Heart left ventricle (tissue), 16 donors: ENCODE measurements around the gene COL11A2. TPM values are rescaled to one million over a fixed set of nuclear protein-coding genes. Genes with fewer than 3 reads are reported as not detected.
A peak's percentile ranks its signal among the peaks of the same experiment; 100 is the strongest.

Experiments used
- ATAC-seq, 4 donors: fragments of 200-7000 bp; cut with Tn5 transposase; one replicate each; pipeline ENCODE4 v1.9.1; 2020 to 2022; ENCODE audit warnings: moderate library complexity in 4 of 4, mild to moderate bottlenecking in 3 of 4, moderate number of reproducible peaks in 1 of 4
- DNase-seq, 5 donors: peaks; one replicate each; pipeline ENCODE4 v3.0.0-alpha.2; 2020
- H3K27ac ChIP-seq, 12 donors: fragments of 200-600 bp; sonication (generic) in 4 of 12; one replicate each; pipeline versions ENCODE4 v1.5.0 to v1.8.0; 2016 to 2022; ENCODE audit warnings: mild to moderate bottlenecking in 2 of 12
- H3K27me3 ChIP-seq, 9 donors: fragments of 200-600 bp; sonication (generic) in 2 of 9; one replicate each; pipeline versions ENCODE4 v1.5.1 to v1.8.0; 2016 to 2022; ENCODE audit warnings: mild to moderate bottlenecking in 3 of 9
- H3K36me3 ChIP-seq, 9 donors: fragments of 200-600 bp; sonication (generic) in 2 of 9; one replicate each; pipeline versions ENCODE4 v1.5.0 to v1.8.0; 2018 to 2022; ENCODE audit warnings: mild to moderate bottlenecking in 2 of 9
- H3K4me1 ChIP-seq, 12 donors: fragments of 200-600 bp; sonication (generic) in 4 of 12; one replicate each; pipeline versions ENCODE4 v1.5.0 to v1.8.0; 2016 to 2022; ENCODE audit warnings: mild to moderate bottlenecking in 3 of 12
- H3K4me3 ChIP-seq, 12 donors: fragments of 200-600 bp; sonication (generic) in 4 of 12; one replicate each; pipeline versions ENCODE4 v1.5.0 to v1.8.0; 2017 to 2022; ENCODE audit warnings: mild to moderate bottlenecking in 9 of 12, moderate library complexity in 4 of 12
- H3K9me3 ChIP-seq, 12 donors: fragments of 200-600 bp; sonication (generic) in 4 of 12; one replicate each; pipeline versions ENCODE4 v1.5.0 to v1.8.0; 2016 to 2022; ENCODE audit warnings: mild to moderate bottlenecking in 1 of 12
- POLR2A ChIP-seq, 2 donors: fragments of 450-650 bp; IDR thresholded peaks; one replicate each; pipeline ENCODE4 v1.6.1; 2017; ENCODE audit warnings: antibody characterized with exemption in 2 of 2, mild to moderate bottlenecking in 2 of 2, moderate library complexity in 2 of 2
- WGBS, 4 donors: extraction: QIAGEN DNeasy Blood & Tissue Kit in 2 of 4; methylation state at CpG; one replicate each; pipeline versions ENCODE4 v1.1.5 to v1.1.7; 2013 to 2018; 5-methylcytosine and 5-hydroxymethylcytosine counted together
- intact Hi-C, 10 donors: fragments of 100-400 bp; cut with DNase I; formaldehyde crosslinking; loops; one replicate each; pipeline versions ENCODE4 v1.11.1 to v1.14.2; 2022
- polyA plus RNA-seq, 2 donors: library from polyadenylated mRNA; stranded (reverse); fragments of 200-250 nt; gene quantifications; one replicate each; pipeline ENCODE4 v1.2.3, GENCODE V29; 2013
- total RNA-seq, 9 donors: library from RNA; depleted of rRNA in 2 of 9; stranded (reverse); fragments of >200 nt in 2 of 9; fragmentation: NEBNext Ultra II Directional in 3 of 9; extraction: Animal tissue kit (Norgen Biotek cat#: 25700) in 3 of 9; gene quantifications; one replicate each; pipeline versions ENCODE4 v1.1.0 to v1.2.4, GENCODE V29; 2016 to 2023
- TF ChIP-seq, protein P1 (sequence below), 12 donors: fragments of 200-600 bp; sonication (generic) in 4 of 12; IDR thresholded peaks; one replicate each; pipeline versions ENCODE4 v1.5.0 to v1.8.0; 2018 to 2022; ENCODE audit warnings: antibody characterized with exemption in 12 of 12, mild to moderate bottlenecking in 5 of 12
- donor health status: ischemic (EF 13 %, LVEDD 7.1; RV severe dilation, severe dysfunction).
- donor health status: healthy with polysubstance abuse.
- donor health status: DM: no; HTN: yes; CAD: no.
- donor health status: DM: no; HTN: no; CAD: no.
- donor health status: ischemic (EF 25% LVEDD 6.9; RV normal size, moderate dysfunction).
- donor health status: ischemic (EF 25% LVEDD 5.7; RV mildly dilated, moderate dysfunction).
- donor health status: healthy.
- donor health status: DM: yes; HTN: yes; CAD: no.
- donor health status: ischemic (EF 35%, LVEDD 5.7; RV mildly dilated, moderate dysfunction).
- donor health status: nonischemic (EF 11% LVEDD 7.7; RV severe dilation, severe dysfunction).
- donor health status: DM: yes; HTN: yes; CAD: no.
- donor health status: PGD.
- donor health status: ischemic (EF 29% LVEDD 5.4; RV normal size, mild dysfunction).
- donor health status: nonischemic (EF 23%, LVEDD 6.1; RV moderate dilation, normal function).

Gene COL11A2
- total and polyA plus RNA-seq, 11 donors, result 0.39 to 4.9 (median 0.93) TPM

DNA sequence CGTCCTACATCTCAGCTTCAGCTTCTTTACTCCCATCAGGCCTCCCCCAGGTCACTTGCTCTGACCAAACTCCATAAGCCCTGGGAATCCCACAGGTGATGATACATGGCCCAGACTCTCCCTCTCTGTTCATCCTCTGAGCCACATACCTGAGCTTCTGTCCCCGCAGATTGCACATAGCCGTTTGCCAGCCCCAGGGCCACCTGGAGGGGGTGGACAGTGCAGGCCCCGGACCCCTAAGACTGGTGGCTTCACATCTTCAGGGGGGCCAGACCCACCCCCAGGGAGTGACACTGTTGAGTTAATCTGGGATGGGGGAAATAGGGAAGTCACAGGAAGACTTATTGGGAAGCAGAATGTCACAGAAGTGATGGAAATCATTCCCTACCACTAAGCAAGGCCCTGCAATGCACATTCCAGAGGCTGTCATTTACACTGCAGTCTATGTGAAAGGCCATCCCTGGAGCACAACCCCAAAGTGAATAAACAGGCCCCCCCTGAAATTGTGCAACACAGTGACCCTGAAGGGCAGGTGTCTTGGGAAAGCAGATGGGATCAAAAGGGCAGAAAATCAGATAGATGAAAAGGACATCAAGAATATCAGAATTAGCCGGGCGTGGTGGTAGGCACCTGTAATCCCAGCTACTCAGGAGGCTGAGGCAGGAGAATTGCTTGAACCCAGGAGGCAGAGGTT is 6.0 kb upstream of the COL11A2 start:
- DNase-seq (no peak), ATAC-seq (no peak)
- Histone ChIP-seq H3K4me3 (no peak overlapping the region), H3K27me3 (no peaks in the 10 kb centered on the region), H3K9me3 (no peaks in the 10 kb centered on the region), H3K36me3 (peaks cover 0 to 66% (median 50%) of the 10 kb centered on the region in 9 donors), H3K4me1 (peaks cover 5 to 71% (median 43%) of the 10 kb centered on the region in 12 donors), H3K27ac (peak overlapping the region in 1 of 12 donors; percentile 2)
- WGBS, 4 donors, result 72 to 83% (median 76%) methylated on average over 4 to 6 of the region's 6 CpGs
- intact Hi-C loops, result loop anchor here in 7 of 10 donors (2.0 to 5.0 kb wide), 3 partner anchors 36 to 38 kb away; no protein-coding TSS in a partner anchor
- no peak for TF ChIP-seq POLR2A (IDR thresholded peaks at IDR 0.05)
- TF ChIP-seq, protein P1, sequence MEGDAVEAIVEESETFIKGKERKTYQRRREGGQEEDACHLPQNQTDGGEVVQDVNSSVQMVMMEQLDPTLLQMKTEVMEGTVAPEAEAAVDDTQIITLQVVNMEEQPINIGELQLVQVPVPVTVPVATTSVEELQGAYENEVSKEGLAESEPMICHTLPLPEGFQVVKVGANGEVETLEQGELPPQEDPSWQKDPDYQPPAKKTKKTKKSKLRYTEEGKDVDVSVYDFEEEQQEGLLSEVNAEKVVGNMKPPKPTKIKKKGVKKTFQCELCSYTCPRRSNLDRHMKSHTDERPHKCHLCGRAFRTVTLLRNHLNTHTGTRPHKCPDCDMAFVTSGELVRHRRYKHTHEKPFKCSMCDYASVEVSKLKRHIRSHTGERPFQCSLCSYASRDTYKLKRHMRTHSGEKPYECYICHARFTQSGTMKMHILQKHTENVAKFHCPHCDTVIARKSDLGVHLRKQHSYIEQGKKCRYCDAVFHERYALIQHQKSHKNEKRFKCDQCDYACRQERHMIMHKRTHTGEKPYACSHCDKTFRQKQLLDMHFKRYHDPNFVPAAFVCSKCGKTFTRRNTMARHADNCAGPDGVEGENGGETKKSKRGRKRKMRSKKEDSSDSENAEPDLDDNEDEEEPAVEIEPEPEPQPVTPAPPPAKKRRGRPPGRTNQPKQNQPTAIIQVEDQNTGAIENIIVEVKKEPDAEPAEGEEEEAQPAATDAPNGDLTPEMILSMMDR (IDR thresholded peaks at IDR 0.05), result no peak

DNA sequence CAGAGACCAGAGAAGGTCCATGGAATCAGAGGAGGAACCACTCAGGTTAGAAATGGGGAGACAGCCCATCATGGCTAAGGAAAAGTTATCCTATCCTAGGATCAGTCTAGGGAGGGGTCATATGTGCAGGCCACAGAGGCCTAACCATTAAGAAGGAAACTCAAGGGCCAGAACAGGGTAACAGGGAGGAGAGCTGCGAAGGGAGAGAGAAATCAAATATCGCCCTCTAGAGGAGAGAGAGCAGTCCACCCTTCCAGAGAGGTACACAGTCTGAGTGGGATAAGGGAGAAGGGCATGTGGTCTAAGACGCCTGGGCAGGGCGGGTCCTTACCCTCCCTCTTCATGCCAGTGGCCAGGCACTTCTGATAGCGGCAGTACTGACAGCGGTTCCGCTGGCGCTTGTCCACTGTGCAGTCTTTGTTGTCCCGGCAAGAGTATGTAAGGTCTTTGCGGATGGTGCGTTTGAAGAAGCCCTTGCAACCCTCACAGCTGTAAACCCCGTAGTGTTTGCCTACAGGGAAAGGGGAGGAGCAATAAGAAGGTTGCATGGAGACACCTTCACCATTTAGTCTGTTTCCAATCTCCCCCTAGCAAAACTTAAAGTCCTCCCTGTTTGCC is 5.3 kb upstream of the COL11A2 start:
- peak; percentile 12 to 51 (median 27) for ATAC-seq
- intact Hi-C loops, result loop anchor here in 8 of 10 donors (2.0 to 5.0 kb wide), 3 partner anchors 35 to 37 kb away; no protein-coding TSS in a partner anchor
- H3K36me3 ChIP-seq, result peaks cover 0 to 58% (median 43%) of the 10 kb centered on the region in 9 donors
- H3K4me3 ChIP-seq, result no peak overlapping the region
- WGBS, 4 donors, result 24 to 26% (median 25%) methylated on average over 8 to 12 of the region's 12 CpGs
- H3K27me3 ChIP-seq, result peaks cover 0 to 2% (median 0%) of the 10 kb centered on the region in 9 donors
- DNase-seq, result peak in 3 of 5 donors; percentile 35 to 60 (median 54)
- H3K27ac ChIP-seq, result peak overlapping the region in 4 of 12 donors; percentile 2 to 40 (median 30)
- TF ChIP-seq, protein P1 (IDR thresholded peaks at IDR 0.05), result peak; percentile 53 to 78 (median 68)
- TF ChIP-seq POLR2A (IDR thresholded peaks at IDR 0.05), result no peak
- H3K4me1 ChIP-seq, result peaks cover 3 to 69% (median 44%) of the 10 kb centered on the region in 12 donors
- H3K9me3 ChIP-seq, result no peaks in the 10 kb centered on the region

DNA sequence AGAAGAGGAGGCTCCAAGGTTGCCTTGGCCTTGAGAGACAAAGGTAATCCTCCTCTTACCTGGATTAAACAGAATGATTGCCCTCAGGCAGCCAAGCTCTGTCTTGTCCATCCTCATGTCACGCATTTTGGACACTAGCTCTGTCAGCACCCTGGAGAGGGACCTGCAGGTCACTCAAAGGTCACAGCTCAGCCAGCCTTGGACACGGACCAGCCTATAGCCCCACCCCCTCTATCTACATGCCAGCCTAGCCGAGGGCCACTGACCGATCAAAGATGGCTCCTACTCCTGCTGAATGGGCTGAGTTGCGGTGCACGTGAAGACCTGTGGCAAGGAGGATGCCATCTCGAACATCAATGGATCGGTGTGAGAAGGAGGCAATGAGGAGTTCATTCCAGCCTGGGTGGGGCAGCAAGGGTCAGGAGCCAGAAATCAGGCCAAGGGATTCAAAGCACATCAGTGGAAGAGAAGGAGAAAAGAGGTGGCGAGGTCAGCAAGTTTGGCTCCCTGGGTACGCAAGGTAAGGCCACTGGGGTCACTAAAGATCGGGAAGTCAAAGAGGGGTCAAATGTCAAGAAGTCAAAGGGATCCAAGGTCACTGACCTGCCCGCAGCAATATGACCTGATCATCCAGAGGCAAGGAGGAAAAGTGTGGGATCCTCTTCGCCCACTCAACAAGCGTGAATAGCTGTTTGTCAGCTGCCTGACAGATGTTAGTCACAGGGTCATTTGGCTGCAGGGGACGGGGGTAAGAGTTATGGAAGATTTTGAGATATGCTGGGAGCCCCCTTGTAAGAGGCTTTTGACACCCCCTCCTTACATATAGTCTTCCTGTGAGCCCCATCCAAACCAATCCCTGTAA is 3.3 kb upstream of the COL11A2 start:
- Histone ChIP-seq H3K4me3 (no peak overlapping the region), H3K27me3 (peaks cover 0 to 19% (median 0%) of the 10 kb centered on the region in 9 donors), H3K9me3 (no peaks in the 10 kb centered on the region), H3K4me1 (peaks cover 0 to 66% (median 38%) of the 10 kb centered on the region in 12 donors), H3K27ac (peak overlapping the region in 2 of 12 donors; percentile 5 to 9), H3K36me3 (peaks cover 0 to 45% (median 36%) of the 10 kb centered on the region in 9 donors)
- no peak for TF ChIP-seq POLR2A (IDR thresholded peaks at IDR 0.05)
- TF ChIP-seq, protein P1 (IDR thresholded peaks at IDR 0.05), result no peak
- no peak for ATAC-seq
- WGBS, 4 donors, result 76 to 79% (median 77%) methylated on average over 15 of the region's 15 CpGs
- peak in 1 of 5 donors; percentile 49 for DNase-seq
- intact Hi-C loops, result loop anchor here in 5 of 10 donors (2.0 to 5.0 kb wide), 2 partner anchors 33 to 35 kb away; no protein-coding TSS in a partner anchor
